ENCODE measurements around the gene EN1.

DNA sequence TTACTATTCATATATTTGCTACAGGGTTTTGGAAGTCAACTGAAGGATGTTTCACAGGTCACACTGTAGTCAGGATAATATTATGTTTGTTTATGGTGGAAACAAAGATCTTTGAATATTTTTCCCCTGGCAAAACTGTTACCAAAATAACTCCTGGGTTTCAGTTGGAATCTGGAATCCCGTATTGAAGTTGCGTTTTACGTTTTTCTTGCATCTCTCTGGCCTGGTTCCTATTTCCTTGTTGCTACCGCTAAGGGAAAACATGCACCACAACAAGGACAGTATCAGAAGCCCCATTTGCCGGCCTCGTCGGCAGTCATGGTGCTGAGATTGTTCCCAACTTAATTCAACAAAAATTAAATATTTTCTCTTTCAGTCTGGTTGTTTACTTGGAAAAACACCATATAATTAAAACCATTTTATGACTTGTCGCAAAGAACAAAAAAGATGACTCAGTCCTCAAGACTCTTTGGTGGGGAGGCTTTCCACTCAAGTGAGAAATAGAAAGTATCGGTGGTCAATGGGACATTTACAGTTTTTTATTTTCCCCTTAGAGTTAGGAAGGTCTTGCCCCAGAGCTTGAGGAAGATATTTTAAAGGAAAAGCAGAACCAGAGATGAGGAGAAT, 42.3 kb downstream of the EN1 start:
- TF ChIP-seq, protein P1, sequence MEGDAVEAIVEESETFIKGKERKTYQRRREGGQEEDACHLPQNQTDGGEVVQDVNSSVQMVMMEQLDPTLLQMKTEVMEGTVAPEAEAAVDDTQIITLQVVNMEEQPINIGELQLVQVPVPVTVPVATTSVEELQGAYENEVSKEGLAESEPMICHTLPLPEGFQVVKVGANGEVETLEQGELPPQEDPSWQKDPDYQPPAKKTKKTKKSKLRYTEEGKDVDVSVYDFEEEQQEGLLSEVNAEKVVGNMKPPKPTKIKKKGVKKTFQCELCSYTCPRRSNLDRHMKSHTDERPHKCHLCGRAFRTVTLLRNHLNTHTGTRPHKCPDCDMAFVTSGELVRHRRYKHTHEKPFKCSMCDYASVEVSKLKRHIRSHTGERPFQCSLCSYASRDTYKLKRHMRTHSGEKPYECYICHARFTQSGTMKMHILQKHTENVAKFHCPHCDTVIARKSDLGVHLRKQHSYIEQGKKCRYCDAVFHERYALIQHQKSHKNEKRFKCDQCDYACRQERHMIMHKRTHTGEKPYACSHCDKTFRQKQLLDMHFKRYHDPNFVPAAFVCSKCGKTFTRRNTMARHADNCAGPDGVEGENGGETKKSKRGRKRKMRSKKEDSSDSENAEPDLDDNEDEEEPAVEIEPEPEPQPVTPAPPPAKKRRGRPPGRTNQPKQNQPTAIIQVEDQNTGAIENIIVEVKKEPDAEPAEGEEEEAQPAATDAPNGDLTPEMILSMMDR (conservative IDR thresholded peaks at IDR 0.05; ENCODE audit: low read length) = no peak
- TF ChIP-seq EZH2phosphoT487 (IDR thresholded peaks at IDR 0.05; ENCODE audit: borderline replicate concordance) = no peak

Measured in Loucy (cell line).